Measurements from ENCODE around the gene KCNC1.

The KCNC1 gene

GRCh38 chr11:17738151-17738973 is 3.8 kb downstream of the KCNC1 start:
- no peaks in the 10 kb centered on the region for H3K9me3 ChIP-seq (ENCODE audit: insufficient read depth, low read length)
- no peaks in the 10 kb centered on the region for H4K20me1 ChIP-seq (ENCODE audit: insufficient read depth, low read length)
- no peak overlapping the region for H2AFZ ChIP-seq (ENCODE audit: low read depth, low read length)
- no peak for TF ChIP-seq EZH2phosphoT487 (IDR thresholded peaks at IDR 0.05; ENCODE audit: low read depth)
- no peak for TF ChIP-seq CTCF (IDR thresholded peaks at IDR 0.05; ENCODE audit: low read depth, low read length)
- no peak overlapping the region for H3K4me3 ChIP-seq (ENCODE audit: low read length)
- no peak overlapping the region for H3K27ac ChIP-seq (ENCODE audit: low read length)
- no peaks in the 10 kb centered on the region for H3K79me2 ChIP-seq (ENCODE audit: low read length)
- no peaks in the 10 kb centered on the region for H3K36me3 ChIP-seq (replicated peaks; ENCODE audit: low read depth, low read length)
- no peaks in the 10 kb centered on the region for H3K4me1 ChIP-seq (ENCODE audit: low read length)
- H3K9ac ChIP-seq (ENCODE audit: low read length), result no peak overlapping the region
- H3K4me2 ChIP-seq (ENCODE audit: low read length), result no peak overlapping the region
- no peaks in the 10 kb centered on the region for H3K27me3 ChIP-seq (ENCODE audit: low read depth, low read length)

- no peak overlapping the region for H3K9ac ChIP-seq (ENCODE audit: low read length)
- no peaks in the 10 kb centered on the region for H4K20me1 ChIP-seq (ENCODE audit: insufficient read depth, low read length)
- H3K4me1 ChIP-seq (ENCODE audit: low read length), result no peaks in the 10 kb centered on the region
- no peaks in the 10 kb centered on the region for H3K36me3 ChIP-seq (replicated peaks; ENCODE audit: low read depth, low read length)
- H3K4me3 ChIP-seq (ENCODE audit: low read length), result no peak overlapping the region
- no peak overlapping the region for H3K27ac ChIP-seq (ENCODE audit: low read length)
- H3K4me2 ChIP-seq (ENCODE audit: low read length), result no peak overlapping the region
- H2AFZ ChIP-seq (ENCODE audit: low read depth, low read length), result no peak overlapping the region
- H3K9me3 ChIP-seq (ENCODE audit: insufficient read depth, low read length), result no peaks in the 10 kb centered on the region
- no peaks in the 10 kb centered on the region for H3K79me2 ChIP-seq (ENCODE audit: low read length)
- TF ChIP-seq EZH2phosphoT487 (IDR thresholded peaks at IDR 0.05; ENCODE audit: low read depth), result no peak
- H3K27me3 ChIP-seq (ENCODE audit: low read depth, low read length), result no peaks in the 10 kb centered on the region
Observed at GRCh38 chr11:17739945-17740338, 5.4 kb downstream of the KCNC1 start.

- TF ChIP-seq CTCF (IDR thresholded peaks at IDR 0.05; ENCODE audit: low read depth, low read length) (no peak), EZH2phosphoT487 (IDR thresholded peaks at IDR 0.05; ENCODE audit: low read depth) (no peak)
- Histone ChIP-seq H3K4me1 (ENCODE audit: low read length) (no peaks in the 10 kb centered on the region), H3K9ac (ENCODE audit: low read length) (no peak overlapping the region), H2AFZ (ENCODE audit: low read depth, low read length) (no peak overlapping the region), H3K27me3 (ENCODE audit: low read depth, low read length) (no peaks in the 10 kb centered on the region), H4K20me1 (ENCODE audit: insufficient read depth, low read length) (no peaks in the 10 kb centered on the region), H3K4me3 (ENCODE audit: low read length) (no peak overlapping the region), H3K36me3 (replicated peaks; ENCODE audit: low read depth, low read length) (no peaks in the 10 kb centered on the region), H3K27ac (ENCODE audit: low read length) (no peak overlapping the region), H3K79me2 (ENCODE audit: low read length) (no peaks in the 10 kb centered on the region), H3K9me3 (ENCODE audit: insufficient read depth, low read length) (no peaks in the 10 kb centered on the region), H3K4me2 (ENCODE audit: low read length) (no peak overlapping the region)
Observed at GRCh38 chr11:17740649-17741235, 6.2 kb downstream of the KCNC1 start.

GRCh38 chr11:17741487-17741886 is 6.9 kb downstream of the KCNC1 start:
- TF ChIP-seq EZH2phosphoT487 (IDR thresholded peaks at IDR 0.05; ENCODE audit: low read depth), result no peak
- no peak for TF ChIP-seq CTCF (IDR thresholded peaks at IDR 0.05; ENCODE audit: low read depth, low read length)
- no peaks in the 10 kb centered on the region for H3K27me3 ChIP-seq (ENCODE audit: low read depth, low read length)
- no peak overlapping the region for H3K4me3 ChIP-seq (ENCODE audit: low read length)
- H3K4me2 ChIP-seq (ENCODE audit: low read length), result no peak overlapping the region
- H3K79me2 ChIP-seq (ENCODE audit: low read length), result no peaks in the 10 kb centered on the region
- no peaks in the 10 kb centered on the region for H3K36me3 ChIP-seq (replicated peaks; ENCODE audit: low read depth, low read length)
- H2AFZ ChIP-seq (ENCODE audit: low read depth, low read length), result no peak overlapping the region
- H3K27ac ChIP-seq (ENCODE audit: low read length), result no peak overlapping the region
- H3K9ac ChIP-seq (ENCODE audit: low read length), result no peak overlapping the region
- H4K20me1 ChIP-seq (ENCODE audit: insufficient read depth, low read length), result no peaks in the 10 kb centered on the region
- H3K4me1 ChIP-seq (ENCODE audit: low read length), result no peaks in the 10 kb centered on the region
- no peaks in the 10 kb centered on the region for H3K9me3 ChIP-seq (ENCODE audit: insufficient read depth, low read length)
